Vagina (tissue), 2 donors: Measurements from ENCODE around the gene RPL10. TPM values are rescaled to one million over a fixed set of nuclear protein-coding genes. Genes with fewer than 3 reads are reported as not detected.

Source experiments
- DNase-seq, 2 donors: peaks; one replicate each; pipeline ENCODE4 v3.0.0-alpha.2; 2017; ENCODE audit errors: extremely low spot score in 2 of 2
- H3K27ac ChIP-seq: fragments of 200-600 bp; sonication (generic); one replicate; pipeline ENCODE4 v1.5.1; 2019
- H3K27me3 ChIP-seq: fragments of 200-600 bp; sonication (generic); one replicate; pipeline ENCODE4 v1.5.1; 2019
- H3K36me3 ChIP-seq, 2 donors: fragments of 200-600 bp; sonication (generic); one replicate each; pipeline ENCODE4 v1.5.1; 2017 to 2019
- H3K4me1 ChIP-seq: fragments of 200-600 bp; sonication (generic); one replicate; pipeline ENCODE4 v1.5.1; 2019
- H3K4me3 ChIP-seq, 2 donors: fragments of 200-600 bp; sonication (generic); 1 replicate in 1 of 2; 2 replicates in 1 of 2; pipeline ENCODE4 v1.5.1; 2016 to 2019
- H3K9me3 ChIP-seq: fragments of 200-600 bp; sonication (generic); one replicate; pipeline ENCODE4 v1.5.1; 2019
- POLR2A ChIP-seq, 2 donors: fragments of 450-650 bp; IDR thresholded peaks; one replicate each; pipeline ENCODE4 v1.6.1; 2017; ENCODE audit warnings: antibody characterized with exemption in 2 of 2, mild to moderate bottlenecking in 2 of 2, moderate library complexity in 2 of 2
- POLR2AphosphoS5 ChIP-seq, 2 donors: sonication (generic); formaldehyde crosslinking; IDR thresholded peaks; one replicate each; pipeline ENCODE4 v1.9.0; 2017; ENCODE audit warnings: antibody characterized with exemption in 2 of 2, mild to moderate bottlenecking in 2 of 2, low read depth in 1 of 2; ENCODE audit not compliant: insufficient read depth in 1 of 2
- intact Hi-C: fragments of 100-400 bp; cut with DNase I; formaldehyde crosslinking; loops from one replicate; pipeline ENCODE4 v1.15.1; 2023
- total RNA-seq: library from RNA; depleted of rRNA; stranded (reverse); fragments of >200 nt; gene quantifications from one replicate; pipeline ENCODE4 v1.2.3, GENCODE V29; 2016
- TF ChIP-seq, protein P1 (sequence below), 3 experiments: fragments of 450-650 bp in 2 of 3; fragments of 200-600 bp in 1 of 3; sonication (generic) in 1 of 3; IDR thresholded peaks; one replicate each; pipeline ENCODE4 v1.5.1; 2017 to 2019; ENCODE audit warnings: antibody characterized with exemption in 3 of 3, mild to moderate bottlenecking in 2 of 3, moderate library complexity in 2 of 3

The RPL10 gene
- total RNA-seq, 1 donor from 2014 or later, result 3,948 TPM

DNA sequence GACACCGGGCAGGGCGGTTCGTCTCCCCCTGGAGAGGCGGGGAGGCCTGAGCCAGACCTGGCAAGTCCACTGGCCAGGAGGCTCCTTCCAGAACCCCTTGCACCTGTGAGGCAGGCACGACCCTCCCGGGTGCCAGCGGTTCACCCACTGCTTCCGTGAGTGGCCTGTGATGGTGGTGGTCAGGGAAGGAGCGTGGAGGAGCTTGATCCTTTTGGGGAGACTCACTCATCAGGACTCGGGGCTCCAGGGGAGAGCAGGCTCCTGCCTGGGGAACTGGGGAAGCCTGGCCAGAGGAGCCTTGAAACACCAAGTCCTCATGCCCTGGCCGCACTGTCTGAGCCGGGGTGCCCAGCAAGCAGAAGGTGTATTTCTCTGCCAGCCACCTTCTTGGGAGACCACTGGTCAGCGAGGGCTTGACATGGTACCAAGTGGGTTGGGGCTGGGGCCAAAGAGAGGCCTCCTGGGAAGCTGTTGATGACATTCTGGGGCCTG is 46.6 kb downstream of the RPL10 start:
- H3K36me3 ChIP-seq, result peaks cover 0 to 5% of the 10 kb centered on the region in 2 donors
- TF ChIP-seq, protein P1, sequence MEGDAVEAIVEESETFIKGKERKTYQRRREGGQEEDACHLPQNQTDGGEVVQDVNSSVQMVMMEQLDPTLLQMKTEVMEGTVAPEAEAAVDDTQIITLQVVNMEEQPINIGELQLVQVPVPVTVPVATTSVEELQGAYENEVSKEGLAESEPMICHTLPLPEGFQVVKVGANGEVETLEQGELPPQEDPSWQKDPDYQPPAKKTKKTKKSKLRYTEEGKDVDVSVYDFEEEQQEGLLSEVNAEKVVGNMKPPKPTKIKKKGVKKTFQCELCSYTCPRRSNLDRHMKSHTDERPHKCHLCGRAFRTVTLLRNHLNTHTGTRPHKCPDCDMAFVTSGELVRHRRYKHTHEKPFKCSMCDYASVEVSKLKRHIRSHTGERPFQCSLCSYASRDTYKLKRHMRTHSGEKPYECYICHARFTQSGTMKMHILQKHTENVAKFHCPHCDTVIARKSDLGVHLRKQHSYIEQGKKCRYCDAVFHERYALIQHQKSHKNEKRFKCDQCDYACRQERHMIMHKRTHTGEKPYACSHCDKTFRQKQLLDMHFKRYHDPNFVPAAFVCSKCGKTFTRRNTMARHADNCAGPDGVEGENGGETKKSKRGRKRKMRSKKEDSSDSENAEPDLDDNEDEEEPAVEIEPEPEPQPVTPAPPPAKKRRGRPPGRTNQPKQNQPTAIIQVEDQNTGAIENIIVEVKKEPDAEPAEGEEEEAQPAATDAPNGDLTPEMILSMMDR (IDR thresholded peaks at IDR 0.05), result no peak
- TF ChIP-seq POLR2AphosphoS5 (IDR thresholded peaks at IDR 0.05; ENCODE audit: insufficient read depth in 1 of 2, low read depth in 1 of 2) (no peak), POLR2A (IDR thresholded peaks at IDR 0.05) (no peak)
- intact Hi-C loops, result no loop called here

DNA sequence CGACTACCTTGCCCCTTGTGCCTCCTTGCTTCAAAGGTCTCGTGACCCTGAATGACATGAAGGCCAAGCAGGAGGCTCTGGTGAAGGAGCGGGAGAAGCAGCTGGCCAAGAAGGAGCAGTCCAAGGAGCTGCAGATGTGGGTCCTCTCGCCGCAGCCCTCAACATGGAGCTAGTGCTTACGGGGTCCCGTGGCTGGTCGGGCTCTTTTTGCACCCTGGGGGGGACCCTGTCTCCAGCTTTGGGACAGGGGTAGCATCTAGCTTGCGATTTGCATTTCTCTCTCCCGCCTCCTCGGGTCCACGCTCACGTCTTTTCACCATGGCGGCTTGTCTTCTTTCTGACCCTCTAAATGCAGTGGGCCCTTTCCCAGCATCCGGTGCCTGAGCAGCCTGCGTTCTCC is 47.6 kb downstream of the RPL10 start:
- Histone ChIP-seq H3K4me1 (peaks cover 23% of the 10 kb centered on the region), H3K27ac (no peak overlapping the region), H3K4me3 (no peak overlapping the region), H3K9me3 (no peaks in the 10 kb centered on the region), H3K36me3 (peaks cover 0 to 5% of the 10 kb centered on the region in 2 donors), H3K27me3 (no peaks in the 10 kb centered on the region)
- DNase-seq, result no peak
- intact Hi-C loops, result no loop called here
- TF ChIP-seq, protein P1 (IDR thresholded peaks at IDR 0.05), result no peak
- TF ChIP-seq POLR2A (IDR thresholded peaks at IDR 0.05), result no peak
- no peak for TF ChIP-seq POLR2AphosphoS5 (IDR thresholded peaks at IDR 0.05; ENCODE audit: insufficient read depth in 1 of 2, low read depth in 1 of 2)

More for the DNA sequence above, 46.6 kb downstream of the RPL10 start:
- no peaks in the 10 kb centered on the region for H3K27me3 ChIP-seq
- peak overlapping the region; percentile 94 for H3K27ac ChIP-seq
- H3K4me1 ChIP-seq, result peaks cover 23% of the 10 kb centered on the region
- H3K4me3 ChIP-seq, result peak overlapping the region; percentile 48 to 50
- H3K9me3 ChIP-seq, result no peaks in the 10 kb centered on the region
- DNase-seq, result no peak

DNA sequence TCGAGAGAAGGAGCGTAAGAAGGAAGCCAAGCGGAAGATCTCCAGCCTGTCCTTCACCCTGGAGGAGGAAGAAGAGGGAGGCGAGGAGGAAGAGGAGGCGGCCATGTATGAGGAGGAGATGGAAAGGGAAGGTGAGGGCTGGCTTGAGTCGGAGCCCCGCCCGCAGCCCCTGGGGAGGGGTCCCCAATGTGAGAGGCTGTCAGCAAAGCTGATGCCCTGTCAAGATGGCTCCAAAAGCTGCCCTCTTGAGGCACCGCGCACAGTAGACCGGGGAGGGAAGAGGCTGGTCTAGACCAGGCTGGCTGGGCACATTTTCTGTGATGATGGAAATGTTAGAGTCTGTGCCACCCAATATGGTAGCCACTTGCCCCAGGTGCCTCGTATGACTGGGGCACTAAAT is 48.3 kb downstream of the RPL10 start:
- TF ChIP-seq, protein P1 (IDR thresholded peaks at IDR 0.05), result no peak
- TF ChIP-seq POLR2AphosphoS5 (IDR thresholded peaks at IDR 0.05; ENCODE audit: insufficient read depth in 1 of 2, low read depth in 1 of 2), result no peak
- no peak for TF ChIP-seq POLR2A (IDR thresholded peaks at IDR 0.05)
- H3K4me1 ChIP-seq, result peaks cover 23% of the 10 kb centered on the region
- H3K9me3 ChIP-seq, result no peaks in the 10 kb centered on the region
- H3K4me3 ChIP-seq, result no peak overlapping the region
- peaks cover 0 to 5% of the 10 kb centered on the region in 2 donors for H3K36me3 ChIP-seq
- H3K27ac ChIP-seq, result no peak overlapping the region
- DNase-seq, result no peak
- H3K27me3 ChIP-seq, result no peaks in the 10 kb centered on the region
- intact Hi-C loops, result no loop called here

GRCh38 chrX:154448484-154448883 is 50.3 kb downstream of the RPL10 start:
- no peaks in the 10 kb centered on the region for H3K36me3 ChIP-seq
- H3K9me3 ChIP-seq, result no peaks in the 10 kb centered on the region
- no peaks in the 10 kb centered on the region for H3K27me3 ChIP-seq
- intact Hi-C loops, result no loop called here
- TF ChIP-seq POLR2AphosphoS5 (IDR thresholded peaks at IDR 0.05; ENCODE audit: insufficient read depth in 1 of 2, low read depth in 1 of 2), result no peak
- TF ChIP-seq POLR2A (IDR thresholded peaks at IDR 0.05), result no peak
- TF ChIP-seq, protein P1 (IDR thresholded peaks at IDR 0.05), result no peak
- no peak overlapping the region for H3K27ac ChIP-seq
- H3K4me1 ChIP-seq, result peaks cover 17% of the 10 kb centered on the region
- H3K4me3 ChIP-seq, result no peak overlapping the region
- no peak for DNase-seq

GRCh38 chrX:154449618-154450017 is 51.4 kb downstream of the RPL10 start:
- H3K36me3 ChIP-seq, result no peaks in the 10 kb centered on the region
- intact Hi-C loops, result no loop called here
- no peaks in the 10 kb centered on the region for H3K9me3 ChIP-seq
- H3K27me3 ChIP-seq, result no peaks in the 10 kb centered on the region
- H3K4me3 ChIP-seq, result no peak overlapping the region
- no peak for DNase-seq
- H3K27ac ChIP-seq, result no peak overlapping the region
- TF ChIP-seq POLR2A (IDR thresholded peaks at IDR 0.05) (no peak), POLR2AphosphoS5 (IDR thresholded peaks at IDR 0.05; ENCODE audit: insufficient read depth in 1 of 2, low read depth in 1 of 2) (no peak)
- TF ChIP-seq, protein P1 (IDR thresholded peaks at IDR 0.05), result no peak
- H3K4me1 ChIP-seq, result peaks cover 11% of the 10 kb centered on the region
